ENCODE data around the gene NOCT. TPM values are rescaled to one million over a fixed set of nuclear protein-coding genes. Genes with fewer than 3 reads are reported as not detected.

NOCT gene
- total and polyA plus RNA-seq, 2 of the 4 experiments (the other 2 are of a cell fraction): 5.5 to 41.4 TPM

- H3K4me3 ChIP-seq (ENCODE audit: insufficient read depth, low read depth, low read length): no peak overlapping the region
- peaks cover 35% of the 10 kb centered on the region for H3K36me3 ChIP-seq (ENCODE audit: control insufficient read depth, insufficient read depth, low read length)
- no peak overlapping the region for H2AFZ ChIP-seq (replicated peaks; ENCODE audit: low read length, poor library complexity)
- intact Hi-C loops (cut with micrococcal nuclease) (no loop called here), dilution Hi-C loops (cut with HindIII; ENCODE audit: low sequenced_read_pairs, unreplicated experiment) (no loop called here), in situ Hi-C loops (cut with MboI; ENCODE audit: low sequenced_read_pairs) (no loop called here)
- ATAC-seq (ENCODE audit: low read depth): no peak
- no peak for DNase-seq
- no peak overlapping the region for H2AK9ac ChIP-seq (replicated peaks; ENCODE audit: low read depth, low read length, poor library complexity)
- no peaks in the 10 kb centered on the region for H3K9me1 ChIP-seq (ENCODE audit: insufficient read depth, low read length)
- no TSS peak for BruUV-seq (replicated peaks)
- no peaks in the 10 kb centered on the region for H3K27me3 ChIP-seq (ENCODE audit: control insufficient read depth, insufficient read depth, low read length)
- TF ChIP-seq CTCF (conservative IDR thresholded peaks at IDR 0.05; ENCODE audit: low read depth, low read length) (no peak), CEBPB (IDR thresholded peaks at IDR 0.05; ENCODE audit: low read depth, low read length) (no peak), MAFK (IDR thresholded peaks at IDR 0.05; ENCODE audit: low read depth, low read length) (no peak), RFX5 (IDR thresholded peaks at IDR 0.05; ENCODE audit: low read depth, low read length) (no peak), USF2 (IDR thresholded peaks at IDR 0.05; ENCODE audit: low read depth, low read length) (no peak)
- no peak overlapping the region for H3K56ac ChIP-seq (ENCODE audit: extremely low read depth, insufficient read depth, low read length)
- H4K91ac ChIP-seq (ENCODE audit: insufficient read depth, low read depth, low read length): no peak overlapping the region
- no peak overlapping the region for H2BK20ac ChIP-seq (ENCODE audit: low read depth, low read length)
- ChIA-PET POLR2A (ENCODE audit: unreplicated experiment) (no interaction called here), CTCF (no interaction called here)
- H4K8ac ChIP-seq (ENCODE audit: low read depth in 2 of 2, low read length in 2 of 2): no peak overlapping the region
- H3K9ac ChIP-seq (ENCODE audit: low read depth, low read length): no peak overlapping the region
- H2BK5ac ChIP-seq (ENCODE audit: low read depth, low read length, poor library complexity, severe bottlenecking): no peak overlapping the region
- no peaks in the 10 kb centered on the region for H3K4me1 ChIP-seq (ENCODE audit: control insufficient read depth, insufficient read depth, low read length)
- H3K18ac ChIP-seq (ENCODE audit: low read depth, low read length): no peak overlapping the region
- H2AK5ac ChIP-seq (ENCODE audit: low read depth, low read length): no peak overlapping the region
- H3K9me3 ChIP-seq (ENCODE audit: control insufficient read depth, insufficient read depth, low read length): no peaks in the 10 kb centered on the region
- no peak overlapping the region for H2BK120ac ChIP-seq (ENCODE audit: low read depth, low read length)
- H3K4me2 ChIP-seq (ENCODE audit: low read depth, low read length): no peak overlapping the region
- no peaks in the 10 kb centered on the region; the same call in none of the 2 replicates for H4K20me1 ChIP-seq (ENCODE audit: insufficient read depth, low read length)
- H3K4ac ChIP-seq (ENCODE audit: low read depth, low read length): no peak overlapping the region
- H3K27ac ChIP-seq (ENCODE audit: insufficient read depth, low read length): no peak overlapping the region
- WGBS, 2 experiments (ENCODE audit: extremely low coverage in 2 of 2, insufficient read length in 1 of 2): no CpG with 5 or more reads among the region's 3 CpGs
- H3K79me1 ChIP-seq (ENCODE audit: low read depth in 1 of 2, low read length in 2 of 2): peaks cover 15 to 19% of the 10 kb centered on the region in 2 experiments
- no peak overlapping the region for H3K14ac ChIP-seq (replicated peaks; ENCODE audit: low read depth, low read length)
- H3K23ac ChIP-seq (ENCODE audit: low read depth, low read length): no peak overlapping the region
- no peak overlapping the region for H4K5ac ChIP-seq (ENCODE audit: low read depth, low read length)
- no peak overlapping the region for H2BK15ac ChIP-seq (ENCODE audit: low read depth, low read length)
Measured at GRCh38 chr4:139060591-139060990, 45.0 kb downstream of the NOCT start.
